Cardiac muscle cell (in vitro differentiated cells and primary cell): ENCODE measurements around the gene SH3RF3. TPM values are rescaled to one million over a fixed set of nuclear protein-coding genes. Genes with fewer than 3 reads are reported as not detected.

Experiments used
- DNase-seq, 2 donors: peaks; one replicate each; pipeline versions ENCODE4 v3.0.0 to v3.0.0-alpha.2; 2010 to 2017; ENCODE audit warnings: low read depth in 1 of 2, low spot score in 1 of 2
- H3K27ac ChIP-seq: fragments of 200-600 bp; sonication (generic); 2 replicates; pipeline ENCODE4 v1.5.1; 2016
- H3K27me3 ChIP-seq: fragments of 200-600 bp; sonication (generic); 2 replicates; pipeline ENCODE4 v1.6.0; 2016; ENCODE audit warnings: control low read depth
- H3K36me3 ChIP-seq: fragments of 200-600 bp; sonication (generic); 2 replicates; pipeline ENCODE4 v1.5.1; 2016; ENCODE audit warnings: control low read depth
- H3K4me1 ChIP-seq: fragments of 200-600 bp; sonication (generic); 2 replicates; pipeline ENCODE4 v1.8.1; 2017; ENCODE audit warnings: low read depth, mild to moderate bottlenecking, mixed run types
- H3K4me3 ChIP-seq: fragments of 200-600 bp; sonication (generic); 2 replicates; pipeline ENCODE4 v1.5.1; 2016; ENCODE audit warnings: mild to moderate bottlenecking
- H3K9me3 ChIP-seq: fragments of 200-600 bp; sonication (generic); 2 replicates; pipeline ENCODE4 v1.5.1; 2017; ENCODE audit warnings: low read depth, mild to moderate bottlenecking, control low read depth
- CTCF ChIP-seq: IDR thresholded peaks from 2 replicates; pipeline ENCODE4 v1.5.1; 2012; ENCODE audit warnings: low read depth, mild to moderate bottlenecking, low read length
- polyA plus RNA-seq: library from polyadenylated mRNA; unstranded; fragments of >200 nt; fragmentation: Nextera tagmentation; extraction: Ambion mirVana; gene quantifications from 2 replicates; pipeline ENCODE4 v1.2.1, GENCODE V29; 2016
- total RNA-seq: library from RNA; depleted of rRNA; stranded (reverse); fragments of >200 nt; gene quantifications from 2 replicates; pipeline ENCODE4 v1.2.3, GENCODE V29; 2016

Gene SH3RF3
- total and polyA plus RNA-seq, 2 experiments from 2014 or later: 1.2 to 1.7 TPM

- Histone ChIP-seq H3K27me3 (no peaks in the 10 kb centered on the region), H3K27ac (no peak overlapping the region), H3K9me3 (no peaks in the 10 kb centered on the region), H3K4me1 (peaks cover 20% of the 10 kb centered on the region), H3K36me3 (no peaks in the 10 kb centered on the region), H3K4me3 (no peak overlapping the region)
- TF ChIP-seq CTCF: no peak
- peak in 1 of 2 donors; percentile 11 for DNase-seq
Measured at GRCh38 chr2:109195193-109196045, 66.4 kb downstream of the SH3RF3 start.

GRCh38 chr2:109196081-109196875, 67.3 kb downstream of the SH3RF3 start:
- no peak for TF ChIP-seq CTCF
- Histone ChIP-seq H3K36me3 (no peaks in the 10 kb centered on the region), H3K9me3 (no peaks in the 10 kb centered on the region), H3K27me3 (no peaks in the 10 kb centered on the region), H3K4me3 (no peak overlapping the region), H3K27ac (no peak overlapping the region), H3K4me1 (peaks cover 23% of the 10 kb centered on the region)
- DNase-seq: no peak

GRCh38 chr2:109197491-109198418, 68.8 kb downstream of the SH3RF3 start:
- Histone ChIP-seq H3K4me3 (no peak overlapping the region), H3K27ac (no peak overlapping the region), H3K36me3 (no peaks in the 10 kb centered on the region), H3K27me3 (no peaks in the 10 kb centered on the region), H3K9me3 (no peaks in the 10 kb centered on the region), H3K4me1 (peaks cover 27% of the 10 kb centered on the region)
- TF ChIP-seq CTCF: no peak
- no peak for DNase-seq

- TF ChIP-seq CTCF: no peak
- H3K27me3 ChIP-seq: no peaks in the 10 kb centered on the region
- H3K36me3 ChIP-seq: no peaks in the 10 kb centered on the region
- no peak for DNase-seq
- H3K27ac ChIP-seq: no peak overlapping the region
- H3K4me3 ChIP-seq: no peak overlapping the region
- peaks cover 23% of the 10 kb centered on the region for H3K4me1 ChIP-seq
- no peaks in the 10 kb centered on the region for H3K9me3 ChIP-seq
Measured at GRCh38 chr2:109199790-109200189, 70.8 kb downstream of the SH3RF3 start.
